ENCODE results near the gene ZNF415.

ZNF415 gene

GRCh38 chr19:53091413-53092254 lies 41.1 kb downstream of the ZNF415 start:
- DNase-seq (ENCODE audit: insufficient read length, low spot score) (no peak), FAIRE-seq (no peak)
- TF ChIP-seq POLR2AphosphoS5 (IDR thresholded peaks at IDR 0.05; ENCODE audit: low read depth, low read length) (no peak), SPI1 (IDR thresholded peaks at IDR 0.05; ENCODE audit: low read depth, low read length) (no peak), POU2F2 (IDR thresholded peaks at IDR 0.05; ENCODE audit: low read depth, low read length) (no peak), POLR2A (IDR thresholded peaks at IDR 0.05; ENCODE audit: low read depth, low read length) (no peak)

- DNase-seq (ENCODE audit: insufficient read length, low spot score): no peak
- FAIRE-seq: no peak
These were observed 44.6 kb downstream of the ZNF415 start for GRCh38 chr19:53088091-53088490.

GRCh38 chr19:53086949-53087348 lies 45.8 kb downstream of the ZNF415 start:
- FAIRE-seq (no peak), DNase-seq (ENCODE audit: insufficient read length, low spot score) (no peak)
- TF ChIP-seq PAX5 (IDR thresholded peaks at IDR 0.05; ENCODE audit: insufficient read depth, low read length, severe bottlenecking) (no peak), POU2F2 (IDR thresholded peaks at IDR 0.05; ENCODE audit: low read depth, low read length) (no peak), TAF1 (IDR thresholded peaks at IDR 0.05; ENCODE audit: low read depth, low read length) (no peak), POLR2A (IDR thresholded peaks at IDR 0.05; ENCODE audit: low read depth, low read length) (no peak), SPI1 (IDR thresholded peaks at IDR 0.05; ENCODE audit: low read depth, low read length) (no peak), POLR2AphosphoS5 (IDR thresholded peaks at IDR 0.05; ENCODE audit: low read depth, low read length) (no peak)

More at GRCh38 chr19:53088091-53088490, 44.6 kb downstream of the ZNF415 start:
- TF ChIP-seq POLR2A (IDR thresholded peaks at IDR 0.05; ENCODE audit: low read depth, low read length): no peak

DNA sequence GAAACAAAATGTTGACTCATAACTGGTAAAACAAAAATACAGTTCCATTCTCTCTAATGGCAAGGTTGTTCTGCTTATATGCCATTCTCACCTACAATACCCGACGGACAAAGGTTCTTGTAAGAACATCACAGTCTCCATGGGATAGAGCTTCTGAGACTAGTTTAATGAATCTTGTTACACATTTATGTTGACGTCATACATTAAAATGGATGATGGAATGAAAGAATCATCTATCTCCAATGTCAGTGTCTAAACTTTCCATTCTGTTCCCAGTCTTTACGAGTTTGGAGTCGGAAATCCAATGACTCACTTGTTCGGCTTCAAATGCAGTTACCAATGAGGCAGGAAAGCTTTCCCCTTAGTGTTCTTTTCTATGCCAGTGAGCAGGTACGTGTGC lies 47.2 kb downstream of the ZNF415 start:
- no peak for FAIRE-seq
- no peak for TF ChIP-seq POU2F2 (IDR thresholded peaks at IDR 0.05; ENCODE audit: low read depth, low read length)
- TF ChIP-seq TAF1 (IDR thresholded peaks at IDR 0.05; ENCODE audit: low read depth, low read length): no peak
- TF ChIP-seq POLR2AphosphoS5 (IDR thresholded peaks at IDR 0.05; ENCODE audit: low read depth, low read length): no peak
- TF ChIP-seq POLR2A (IDR thresholded peaks at IDR 0.05; ENCODE audit: low read depth, low read length): no peak
- no peak for TF ChIP-seq SPI1 (IDR thresholded peaks at IDR 0.05; ENCODE audit: low read depth, low read length)
- no peak for TF ChIP-seq PAX5 (IDR thresholded peaks at IDR 0.05; ENCODE audit: insufficient read depth, low read length, severe bottlenecking)
- no peak for DNase-seq (ENCODE audit: insufficient read length, low spot score)

DNA sequence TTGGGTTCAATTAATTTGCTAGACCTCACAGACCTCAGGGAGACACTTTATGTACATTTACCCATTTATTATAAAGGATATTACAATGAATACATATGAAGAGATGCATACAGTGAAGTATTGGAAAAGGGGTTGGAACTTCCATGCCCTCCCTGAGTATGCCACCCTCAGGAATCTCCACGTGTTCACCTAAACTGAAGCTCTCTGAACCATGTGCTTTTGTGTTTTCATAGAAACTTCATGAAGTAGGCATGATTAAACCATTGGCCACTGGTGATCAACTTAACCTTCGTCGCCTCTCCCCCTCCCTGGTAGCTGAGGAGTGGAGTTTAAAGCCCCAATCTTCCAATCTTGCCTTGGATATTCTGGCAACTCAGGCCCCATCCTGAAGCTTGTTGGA lies 49.8 kb downstream of the ZNF415 start:
- no peak for FAIRE-seq
- DNase-seq (ENCODE audit: insufficient read length, low spot score): no peak
- no peak for TF ChIP-seq POU2F2 (IDR thresholded peaks at IDR 0.05; ENCODE audit: low read depth, low read length)
- TF ChIP-seq POLR2AphosphoS5 (IDR thresholded peaks at IDR 0.05; ENCODE audit: low read depth, low read length): no peak
- no peak for TF ChIP-seq TAF1 (IDR thresholded peaks at IDR 0.05; ENCODE audit: low read depth, low read length)
- no peak for TF ChIP-seq POLR2A (IDR thresholded peaks at IDR 0.05; ENCODE audit: low read depth, low read length)
- TF ChIP-seq PAX5 (IDR thresholded peaks at IDR 0.05; ENCODE audit: insufficient read depth, low read length, severe bottlenecking): no peak
- TF ChIP-seq SPI1 (IDR thresholded peaks at IDR 0.05; ENCODE audit: low read depth, low read length): no peak

DNA sequence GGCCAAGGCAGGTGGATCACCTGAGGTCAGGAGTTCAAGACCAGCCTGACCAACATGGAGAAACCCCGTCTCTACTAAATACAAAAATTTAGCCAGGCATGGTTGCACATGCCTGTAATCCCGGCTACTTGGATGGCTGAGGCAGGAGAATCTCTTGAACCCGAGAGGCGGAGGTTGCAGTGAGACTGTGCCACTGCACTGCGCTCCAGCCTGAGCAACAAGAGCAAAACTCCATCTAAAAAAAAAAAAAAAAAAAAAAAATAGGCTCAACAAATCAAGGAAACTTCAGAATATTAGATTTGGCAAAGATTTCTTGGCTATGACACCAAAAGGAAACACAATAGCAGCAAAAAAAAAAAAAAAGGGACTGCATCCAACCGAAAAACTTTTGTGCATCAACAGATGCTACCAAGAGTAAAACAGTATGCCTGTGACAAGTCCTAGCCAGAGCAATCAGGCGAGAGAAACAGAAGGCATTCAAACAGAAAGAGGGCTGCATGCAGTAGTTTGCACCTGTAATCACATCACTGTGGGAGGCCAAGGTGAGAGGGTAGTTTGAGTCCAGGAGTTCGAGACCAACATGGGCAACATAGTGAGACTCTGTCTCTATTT lies 53.3 kb downstream of the ZNF415 start:
- TF ChIP-seq POLR2AphosphoS5 (IDR thresholded peaks at IDR 0.05; ENCODE audit: low read depth, low read length): no peak
- no peak for TF ChIP-seq TAF1 (IDR thresholded peaks at IDR 0.05; ENCODE audit: low read depth, low read length)
- no peak for TF ChIP-seq POU2F2 (IDR thresholded peaks at IDR 0.05; ENCODE audit: low read depth, low read length)
- TF ChIP-seq SPI1 (IDR thresholded peaks at IDR 0.05; ENCODE audit: low read depth, low read length): no peak
- TF ChIP-seq POLR2A (IDR thresholded peaks at IDR 0.05; ENCODE audit: low read depth, low read length): no peak
- no peak for TF ChIP-seq PAX5 (IDR thresholded peaks at IDR 0.05; ENCODE audit: insufficient read depth, low read length, severe bottlenecking)
- DNase-seq (ENCODE audit: insufficient read length, low spot score) (no peak), FAIRE-seq (no peak)

GRCh38 chr19:53078668-53079067 lies 54.0 kb downstream of the ZNF415 start:
- no peak for TF ChIP-seq TAF1 (IDR thresholded peaks at IDR 0.05; ENCODE audit: low read depth, low read length)
- no peak for TF ChIP-seq PAX5 (IDR thresholded peaks at IDR 0.05; ENCODE audit: insufficient read depth, low read length, severe bottlenecking)
- TF ChIP-seq POLR2A (IDR thresholded peaks at IDR 0.05; ENCODE audit: low read depth, low read length): no peak
- no peak for FAIRE-seq
- no peak for DNase-seq (ENCODE audit: insufficient read length, low spot score)

GRCh38 chr19:53076984-53077383 lies 55.7 kb downstream of the ZNF415 start:
- FAIRE-seq (no peak), DNase-seq (ENCODE audit: insufficient read length, low spot score) (no peak)
- TF ChIP-seq POLR2A (IDR thresholded peaks at IDR 0.05; ENCODE audit: low read depth, low read length) (no peak), POLR2AphosphoS5 (IDR thresholded peaks at IDR 0.05; ENCODE audit: low read depth, low read length) (no peak), TAF1 (IDR thresholded peaks at IDR 0.05; ENCODE audit: low read depth, low read length) (no peak), PAX5 (IDR thresholded peaks at IDR 0.05; ENCODE audit: insufficient read depth, low read length, severe bottlenecking) (no peak), POU2F2 (IDR thresholded peaks at IDR 0.05; ENCODE audit: low read depth, low read length) (no peak)

- FAIRE-seq: no peak
- no peak for DNase-seq (ENCODE audit: insufficient read length, low spot score)
- TF ChIP-seq POLR2A (IDR thresholded peaks at IDR 0.05; ENCODE audit: low read depth, low read length) (no peak), SPI1 (IDR thresholded peaks at IDR 0.05; ENCODE audit: low read depth, low read length) (no peak), POLR2AphosphoS5 (IDR thresholded peaks at IDR 0.05; ENCODE audit: low read depth, low read length) (no peak), TAF1 (IDR thresholded peaks at IDR 0.05; ENCODE audit: low read depth, low read length) (no peak), PAX5 (IDR thresholded peaks at IDR 0.05; ENCODE audit: insufficient read depth, low read length, severe bottlenecking) (no peak), POU2F2 (IDR thresholded peaks at IDR 0.05; ENCODE audit: low read depth, low read length) (no peak)
These were observed 63.9 kb downstream of the ZNF415 start for GRCh38 chr19:53068834-53069233.

GRCh38 chr19:53068199-53068598 lies 64.5 kb downstream of the ZNF415 start:
- TF ChIP-seq PAX5 (IDR thresholded peaks at IDR 0.05; ENCODE audit: insufficient read depth, low read length, severe bottlenecking) (no peak), TAF1 (IDR thresholded peaks at IDR 0.05; ENCODE audit: low read depth, low read length) (no peak), POLR2AphosphoS5 (IDR thresholded peaks at IDR 0.05; ENCODE audit: low read depth, low read length) (no peak), POU2F2 (IDR thresholded peaks at IDR 0.05; ENCODE audit: low read depth, low read length) (no peak), SPI1 (IDR thresholded peaks at IDR 0.05; ENCODE audit: low read depth, low read length) (no peak), POLR2A (IDR thresholded peaks at IDR 0.05; ENCODE audit: low read depth, low read length) (no peak)
- no peak for DNase-seq (ENCODE audit: insufficient read length, low spot score)
- no peak for FAIRE-seq

Measured in GM12891 (cell line).